Measurements from ENCODE around the gene MT2A. TPM values are rescaled to one million over a fixed set of nuclear protein-coding genes. Genes with fewer than 3 reads are reported as not detected.

MT2A gene
- total and polyA plus RNA-seq, 2 of the 4 experiments (the other 2 are of a cell fraction): 25.5 to 621 TPM

DNA sequence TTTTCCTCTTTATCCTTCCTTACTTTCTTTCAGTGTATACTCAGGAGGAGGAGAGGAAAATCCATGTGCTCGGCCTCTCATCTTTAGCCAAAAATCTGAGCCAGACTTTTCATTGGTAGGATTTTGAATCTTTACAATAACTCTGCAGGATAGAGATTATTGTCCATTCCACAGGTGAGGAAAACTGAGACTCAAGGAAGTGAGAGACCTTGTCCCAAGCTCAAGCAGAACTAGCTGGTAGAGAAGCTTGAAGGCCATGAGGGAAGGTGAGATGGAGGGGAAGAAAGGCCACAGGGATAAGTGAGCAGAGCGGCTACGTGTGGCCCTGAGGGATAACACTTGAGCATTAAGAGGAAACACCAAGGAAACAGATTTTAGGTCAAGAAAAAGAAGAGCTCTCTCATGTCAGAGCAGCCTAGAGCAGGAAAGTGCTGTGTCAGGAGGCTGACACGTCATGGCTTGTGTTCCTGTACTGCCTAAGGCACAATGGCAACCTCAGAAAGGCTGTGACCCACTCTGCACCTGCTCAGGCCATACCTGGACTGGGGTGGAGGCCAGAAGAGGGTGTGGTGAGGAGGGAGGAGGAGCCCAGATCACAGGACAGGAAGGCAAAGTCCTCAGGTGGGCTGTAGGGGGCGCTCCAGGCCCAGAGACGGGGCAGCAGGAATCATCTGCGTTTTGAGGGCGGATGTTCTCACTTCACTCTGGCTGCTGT lies 31.6 kb upstream of the MT2A start (continued):
- TF ChIP-seq MAZ (IDR thresholded peaks at IDR 0.05; ENCODE audit: borderline replicate concordance, low read depth, low read length): peak; percentile 26; the same call in 1 of the 2 replicates

DNA sequence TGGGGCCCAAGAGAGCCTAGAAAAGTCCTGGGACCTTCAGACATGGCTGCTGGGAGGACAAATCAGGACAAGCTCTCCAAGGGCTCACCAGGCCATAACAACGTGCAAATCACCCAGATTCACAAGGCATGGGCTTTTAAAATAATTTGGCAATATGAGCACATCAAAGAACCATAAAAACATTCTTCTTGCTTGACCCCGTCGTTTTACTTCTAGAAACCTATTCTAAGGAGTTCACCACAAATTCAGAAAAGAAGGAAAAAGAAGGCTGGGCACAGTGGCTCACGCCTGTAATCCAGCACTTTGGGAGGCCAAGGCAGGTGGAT lies 31.1 kb upstream of the MT2A start:
- ATAC-seq (ENCODE audit: low read depth): no peak
- BruUV-seq (replicated peaks): no TSS peak
- no peak overlapping the region for H2BK20ac ChIP-seq (ENCODE audit: low read depth, low read length)
- H4K8ac ChIP-seq (ENCODE audit: low read depth in 2 of 2, low read length in 2 of 2): no peak overlapping the region
- TF ChIP-seq, protein P1, sequence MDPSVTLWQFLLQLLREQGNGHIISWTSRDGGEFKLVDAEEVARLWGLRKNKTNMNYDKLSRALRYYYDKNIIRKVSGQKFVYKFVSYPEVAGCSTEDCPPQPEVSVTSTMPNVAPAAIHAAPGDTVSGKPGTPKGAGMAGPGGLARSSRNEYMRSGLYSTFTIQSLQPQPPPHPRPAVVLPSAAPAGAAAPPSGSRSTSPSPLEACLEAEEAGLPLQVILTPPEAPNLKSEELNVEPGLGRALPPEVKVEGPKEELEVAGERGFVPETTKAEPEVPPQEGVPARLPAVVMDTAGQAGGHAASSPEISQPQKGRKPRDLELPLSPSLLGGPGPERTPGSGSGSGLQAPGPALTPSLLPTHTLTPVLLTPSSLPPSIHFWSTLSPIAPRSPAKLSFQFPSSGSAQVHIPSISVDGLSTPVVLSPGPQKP (IDR thresholded peaks at IDR 0.05; ENCODE audit: borderline replicate concordance, low read depth, low read length): no peak
- TF ChIP-seq, protein P2, sequence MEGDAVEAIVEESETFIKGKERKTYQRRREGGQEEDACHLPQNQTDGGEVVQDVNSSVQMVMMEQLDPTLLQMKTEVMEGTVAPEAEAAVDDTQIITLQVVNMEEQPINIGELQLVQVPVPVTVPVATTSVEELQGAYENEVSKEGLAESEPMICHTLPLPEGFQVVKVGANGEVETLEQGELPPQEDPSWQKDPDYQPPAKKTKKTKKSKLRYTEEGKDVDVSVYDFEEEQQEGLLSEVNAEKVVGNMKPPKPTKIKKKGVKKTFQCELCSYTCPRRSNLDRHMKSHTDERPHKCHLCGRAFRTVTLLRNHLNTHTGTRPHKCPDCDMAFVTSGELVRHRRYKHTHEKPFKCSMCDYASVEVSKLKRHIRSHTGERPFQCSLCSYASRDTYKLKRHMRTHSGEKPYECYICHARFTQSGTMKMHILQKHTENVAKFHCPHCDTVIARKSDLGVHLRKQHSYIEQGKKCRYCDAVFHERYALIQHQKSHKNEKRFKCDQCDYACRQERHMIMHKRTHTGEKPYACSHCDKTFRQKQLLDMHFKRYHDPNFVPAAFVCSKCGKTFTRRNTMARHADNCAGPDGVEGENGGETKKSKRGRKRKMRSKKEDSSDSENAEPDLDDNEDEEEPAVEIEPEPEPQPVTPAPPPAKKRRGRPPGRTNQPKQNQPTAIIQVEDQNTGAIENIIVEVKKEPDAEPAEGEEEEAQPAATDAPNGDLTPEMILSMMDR (conservative IDR thresholded peaks at IDR 0.05; ENCODE audit: low read depth, low read length): no peak
- TF ChIP-seq RAD21 (IDR thresholded peaks at IDR 0.05; ENCODE audit: low read length): no peak
- no peak for TF ChIP-seq POLR2A (IDR thresholded peaks at IDR 0.05; ENCODE audit: low read depth, low read length)
- no peak for TF ChIP-seq MAZ (IDR thresholded peaks at IDR 0.05; ENCODE audit: borderline replicate concordance, low read depth, low read length)
- no peak for TF ChIP-seq BHLHE40 (IDR thresholded peaks at IDR 0.05; ENCODE audit: low read depth, low read length)
- no peak for TF ChIP-seq RFX5 (IDR thresholded peaks at IDR 0.05; ENCODE audit: low read depth, low read length)
- TF ChIP-seq CEBPB (IDR thresholded peaks at IDR 0.05; ENCODE audit: low read depth, low read length): no peak
- no peak for TF ChIP-seq NFE2L2 (IDR thresholded peaks at IDR 0.05; ENCODE audit: low read depth, low read length)
- no peak for TF ChIP-seq CHD1 (IDR thresholded peaks at IDR 0.05; ENCODE audit: low read depth, low read length)
- no peak for TF ChIP-seq MAFK (IDR thresholded peaks at IDR 0.05; ENCODE audit: low read depth, low read length)
- H3K9ac ChIP-seq (ENCODE audit: low read depth, low read length): no peak overlapping the region
- WGBS, 2 experiments (ENCODE audit: extremely low coverage in 2 of 2, insufficient read length in 1 of 2): no CpG with 5 or more reads among the region's 4 CpGs
- H4K20me1 ChIP-seq (ENCODE audit: insufficient read depth, low read length): no peaks in the 10 kb centered on the region
- no peaks in the 10 kb centered on the region for H3K36me3 ChIP-seq (ENCODE audit: control insufficient read depth, insufficient read depth, low read length)
- no peaks in the 10 kb centered on the region for H3K9me3 ChIP-seq (ENCODE audit: control insufficient read depth, insufficient read depth, low read length)
- CTCF ChIA-PET: interaction anchor here (0.6 to 1.9 kb wide), 5 partner anchors 17 to 135 kb away, joined by 3 to 12 read pairs (median 3); no protein-coding TSS in a partner anchor
- H3K23ac ChIP-seq (ENCODE audit: low read depth, low read length): no peak overlapping the region
- no peak overlapping the region for H3K4ac ChIP-seq (ENCODE audit: low read depth, low read length)
- no peak overlapping the region for H3K14ac ChIP-seq (replicated peaks; ENCODE audit: low read depth, low read length)
- H2BK5ac ChIP-seq (ENCODE audit: low read depth, low read length, poor library complexity, severe bottlenecking): no peak overlapping the region
- intact Hi-C loops (cut with micrococcal nuclease) (loop anchor here (1.0 kb wide), 1 partner anchor 125 kb away; no protein-coding TSS in a partner anchor), in situ Hi-C loops (cut with MboI; ENCODE audit: low sequenced_read_pairs) (loop anchor here (5.0 kb wide), 1 partner anchor 125 kb away; no protein-coding TSS in a partner anchor), dilution Hi-C loops (cut with HindIII; ENCODE audit: low sequenced_read_pairs, unreplicated experiment) (no loop called here)
- no peak overlapping the region for H3K27ac ChIP-seq (ENCODE audit: insufficient read depth, low read length)
- no peak overlapping the region for H3K4me2 ChIP-seq (ENCODE audit: low read depth, low read length)
- no peak overlapping the region for H2AK9ac ChIP-seq (replicated peaks; ENCODE audit: low read depth, low read length, poor library complexity)
- no peak overlapping the region for H2AK5ac ChIP-seq (ENCODE audit: low read depth, low read length)
- no peak overlapping the region for H4K5ac ChIP-seq (ENCODE audit: low read depth, low read length)
- no peak overlapping the region for H2BK15ac ChIP-seq (ENCODE audit: low read depth, low read length)
- no peaks in the 10 kb centered on the region for H3K79me1 ChIP-seq (ENCODE audit: low read depth in 1 of 2, low read length in 2 of 2)
- no peaks in the 10 kb centered on the region for H3K4me1 ChIP-seq (ENCODE audit: control insufficient read depth, insufficient read depth, low read length)
- no peak overlapping the region for H3K56ac ChIP-seq (ENCODE audit: extremely low read depth, insufficient read depth, low read length)
- H3K4me3 ChIP-seq (ENCODE audit: insufficient read depth, low read depth, low read length): no peak overlapping the region
- DNase-seq: no peak
- no peak overlapping the region for H4K91ac ChIP-seq (ENCODE audit: insufficient read depth, low read depth, low read length)
- H3K9me1 ChIP-seq (ENCODE audit: insufficient read depth, low read length): no peaks in the 10 kb centered on the region
- no peak overlapping the region for H3K18ac ChIP-seq (ENCODE audit: low read depth, low read length)
- H3K27me3 ChIP-seq (ENCODE audit: control insufficient read depth, insufficient read depth, low read length): peaks cover 10% of the 10 kb centered on the region
- H2BK120ac ChIP-seq (ENCODE audit: low read depth, low read length): no peak overlapping the region
- POLR2A ChIA-PET (ENCODE audit: unreplicated experiment): no interaction called here
- H2AFZ ChIP-seq (replicated peaks; ENCODE audit: low read length, poor library complexity): peak overlapping the region; percentile 78
